Measurements from ENCODE around the gene AJM1.

AJM1 gene

GRCh38 chr9:136865041-136865767, 22.9 kb downstream of the AJM1 start:
- TF ChIP-seq EGR1 (IDR thresholded peaks at IDR 0.05) = no peak
- no peak for TF ChIP-seq FOXM1 (IDR thresholded peaks at IDR 0.05; ENCODE audit: borderline replicate concordance, low read depth)

- no peak for TF ChIP-seq ZBTB7A (IDR thresholded peaks at IDR 0.05; ENCODE audit: low read depth)
- no peak for TF ChIP-seq YY1 (IDR thresholded peaks at IDR 0.05; ENCODE audit: low read depth)
- no peak for TF ChIP-seq MAX (IDR thresholded peaks at IDR 0.05)
- no peak for TF ChIP-seq TAF1 (IDR thresholded peaks at IDR 0.05; ENCODE audit: low read depth)
- TF ChIP-seq FOXM1 (IDR thresholded peaks at IDR 0.05; ENCODE audit: borderline replicate concordance, low read depth) = no peak
- TF ChIP-seq REST (IDR thresholded peaks at IDR 0.05; ENCODE audit: low read depth) = no peak
- no peak for TF ChIP-seq NFIC (IDR thresholded peaks at IDR 0.05)
- no peak for TF ChIP-seq RAD21 (IDR thresholded peaks at IDR 0.05; ENCODE audit: low read depth)
- no peak for TF ChIP-seq TCF12 (IDR thresholded peaks at IDR 0.05; ENCODE audit: low read depth)
- no peak for TF ChIP-seq CREB1 (IDR thresholded peaks at IDR 0.05; ENCODE audit: low read depth)
- no peak for TF ChIP-seq USF1 (IDR thresholded peaks at IDR 0.05)
- no peak for TF ChIP-seq EGR1 (IDR thresholded peaks at IDR 0.05)
- TF ChIP-seq TEAD4 (IDR thresholded peaks at IDR 0.05) = no peak
- no peak for TF ChIP-seq EP300 (IDR thresholded peaks at IDR 0.05; ENCODE audit: borderline replicate concordance)
- TF ChIP-seq CEBPB (IDR thresholded peaks at IDR 0.05) = no peak
These were observed 23.5 kb downstream of the AJM1 start for GRCh38 chr9:136865768-136866103.

GRCh38 chr9:136867480-136867879, 25.2 kb downstream of the AJM1 start:
- TF ChIP-seq NFIC (IDR thresholded peaks at IDR 0.05) = no peak
- no peak for TF ChIP-seq TAF1 (IDR thresholded peaks at IDR 0.05; ENCODE audit: low read depth)
- no peak for TF ChIP-seq YY1 (IDR thresholded peaks at IDR 0.05; ENCODE audit: low read depth)
- no peak for TF ChIP-seq CREB1 (IDR thresholded peaks at IDR 0.05; ENCODE audit: low read depth)
- no peak for TF ChIP-seq REST (IDR thresholded peaks at IDR 0.05; ENCODE audit: low read depth)
- no peak for TF ChIP-seq EP300 (IDR thresholded peaks at IDR 0.05; ENCODE audit: borderline replicate concordance)

- TF ChIP-seq FOXM1 (IDR thresholded peaks at IDR 0.05; ENCODE audit: borderline replicate concordance, low read depth) (no peak), USF1 (IDR thresholded peaks at IDR 0.05) (no peak), ZBTB7A (IDR thresholded peaks at IDR 0.05; ENCODE audit: low read depth) (no peak), MAX (IDR thresholded peaks at IDR 0.05) (no peak), REST (IDR thresholded peaks at IDR 0.05; ENCODE audit: low read depth) (no peak), EP300 (IDR thresholded peaks at IDR 0.05; ENCODE audit: borderline replicate concordance) (no peak), TAF1 (IDR thresholded peaks at IDR 0.05; ENCODE audit: low read depth) (no peak), TEAD4 (IDR thresholded peaks at IDR 0.05) (no peak), TCF12 (IDR thresholded peaks at IDR 0.05; ENCODE audit: low read depth) (no peak), CEBPB (IDR thresholded peaks at IDR 0.05) (no peak), NFIC (IDR thresholded peaks at IDR 0.05) (no peak), EGR1 (IDR thresholded peaks at IDR 0.05) (no peak), CREB1 (IDR thresholded peaks at IDR 0.05; ENCODE audit: low read depth) (no peak), YY1 (IDR thresholded peaks at IDR 0.05; ENCODE audit: low read depth) (no peak), RAD21 (IDR thresholded peaks at IDR 0.05; ENCODE audit: low read depth) (no peak)
These were observed 25.6 kb downstream of the AJM1 start for GRCh38 chr9:136867917-136868316.
